ENCODE results near the gene NUP188.
"Not testable (repeated sequence)": the region's sequence is repeated elsewhere in the genome, so short reads cannot be mapped to it uniquely, and the experiment has no call there.

Gene NUP188

DNA sequence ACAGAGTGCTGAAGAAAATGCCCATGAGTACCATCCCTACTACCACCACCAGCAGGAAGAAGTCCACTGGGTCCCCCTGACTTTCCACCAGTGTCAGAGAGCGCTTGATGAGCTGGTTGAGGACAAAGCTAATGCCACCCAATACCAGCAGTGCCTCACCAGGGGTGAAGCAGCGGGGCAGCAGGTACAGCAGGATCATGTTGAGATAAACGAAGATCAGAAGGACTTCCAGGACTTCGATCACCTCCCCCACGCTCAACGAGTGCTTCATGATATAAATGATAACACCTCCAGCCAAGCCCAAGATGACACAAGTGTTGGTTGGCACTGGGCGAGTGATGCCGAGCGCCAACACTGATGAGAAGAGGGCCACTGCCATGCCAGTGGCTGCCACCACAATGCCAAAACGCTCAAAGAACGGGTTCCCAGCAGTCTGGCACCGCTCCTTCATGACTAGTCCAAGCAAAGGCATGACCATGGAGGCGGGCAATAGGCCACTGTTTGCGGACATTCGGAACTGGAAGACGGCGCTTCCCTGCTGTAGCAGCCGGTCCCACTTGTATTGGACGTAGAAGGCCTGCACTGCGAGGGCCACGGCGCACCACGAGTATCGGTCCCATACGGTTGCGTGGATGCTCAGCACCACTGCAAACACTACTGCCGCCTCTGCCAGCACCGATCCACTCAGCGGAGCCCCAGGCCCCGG is 775 bp upstream of the NUP188 start:
- FAIRE-seq = no peak

DNA sequence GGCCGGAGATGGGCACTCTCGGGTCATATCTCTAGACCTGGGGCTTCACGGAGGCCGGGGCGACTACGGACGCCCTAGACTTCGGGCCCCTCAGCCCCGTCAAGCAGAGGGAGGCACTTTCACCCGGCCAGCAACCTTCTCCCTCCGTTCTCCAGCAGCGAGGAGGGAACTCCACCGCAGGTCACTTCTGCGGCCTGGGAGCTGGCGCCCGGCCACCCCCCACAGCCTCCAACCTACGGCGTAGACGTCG is 297 bp upstream of the NUP188 start:
- FAIRE-seq = no peak

DNA sequence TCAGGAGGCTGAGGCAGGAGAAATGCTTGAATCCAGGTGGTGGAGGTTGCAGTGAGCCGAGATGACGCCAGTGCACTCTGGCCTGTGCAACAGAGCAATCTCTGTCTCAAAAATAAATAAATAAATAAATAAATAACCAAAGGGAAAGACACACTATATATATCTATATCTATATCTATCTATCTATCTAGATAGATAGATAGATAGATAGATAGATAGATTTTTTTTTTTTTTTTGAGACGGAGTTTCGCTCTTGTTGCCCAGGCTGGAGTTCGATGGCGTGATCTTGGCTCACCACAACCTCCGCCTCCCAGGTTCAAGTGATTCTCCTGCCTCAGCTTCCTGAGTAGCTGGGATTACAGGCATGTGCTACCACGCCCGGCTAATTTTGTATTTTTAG is 13.9 kb downstream of the NUP188 start:
- not testable (repeated sequence) for FAIRE-seq

DNA sequence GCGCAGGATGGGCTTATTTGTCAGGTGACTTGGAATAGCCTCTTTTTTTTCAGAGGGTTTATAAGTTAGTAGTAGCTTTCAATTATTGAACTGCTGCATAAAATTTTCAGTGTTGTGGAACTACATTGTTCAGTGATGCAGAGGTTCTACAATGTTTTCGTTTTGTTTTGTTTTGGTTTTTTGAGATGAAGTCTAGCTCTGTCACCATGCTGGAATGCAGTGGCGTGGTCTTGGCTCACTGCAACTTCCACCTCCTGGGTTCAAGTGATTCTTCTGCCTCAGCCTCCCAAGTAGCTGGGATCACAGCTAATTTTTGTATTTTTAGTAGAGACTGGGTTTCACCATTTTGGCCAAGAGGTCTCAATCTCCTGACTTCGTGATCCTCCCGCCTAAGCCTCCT is 22.0 kb downstream of the NUP188 start:
- FAIRE-seq = no peak

DNA sequence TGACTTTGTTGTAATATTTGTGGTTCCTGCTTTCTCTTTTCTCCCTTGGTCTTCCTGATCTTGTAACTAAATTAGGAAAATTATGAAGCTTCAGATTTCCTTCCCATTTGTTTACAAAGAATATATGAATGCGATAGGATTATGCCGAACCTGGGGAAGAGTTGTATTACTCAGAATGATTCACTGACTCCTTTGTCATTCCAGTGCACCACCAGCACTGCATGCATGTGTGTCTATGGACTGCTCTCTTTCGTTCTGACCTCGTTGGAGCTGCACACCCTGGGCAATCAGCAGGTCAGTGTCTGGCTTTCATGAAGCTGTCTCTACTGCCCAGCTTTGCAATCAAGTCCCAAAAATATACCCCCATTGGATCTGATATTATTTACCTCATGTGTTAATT is 25.5 kb downstream of the NUP188 start:
- no peak for FAIRE-seq

DNA sequence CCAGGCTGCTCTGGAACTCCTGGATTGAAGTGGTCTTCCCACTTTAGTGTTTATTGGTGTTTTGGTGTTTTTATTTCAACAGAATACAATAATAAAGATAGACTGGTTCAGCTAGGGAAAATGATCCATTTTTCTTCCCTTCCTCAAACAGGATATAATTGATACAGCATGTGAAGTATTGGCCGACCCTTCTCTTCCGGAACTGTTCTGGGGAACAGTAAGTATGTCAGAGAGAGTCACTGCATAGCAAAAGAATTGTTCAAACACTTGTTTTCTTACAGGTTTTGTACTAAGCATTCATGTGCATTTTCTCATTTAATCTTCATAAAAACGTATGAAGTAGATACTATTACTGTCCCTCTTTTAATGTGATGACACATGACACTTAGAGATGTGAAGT is 31.6 kb downstream of the NUP188 start:
- no peak for FAIRE-seq

DNA sequence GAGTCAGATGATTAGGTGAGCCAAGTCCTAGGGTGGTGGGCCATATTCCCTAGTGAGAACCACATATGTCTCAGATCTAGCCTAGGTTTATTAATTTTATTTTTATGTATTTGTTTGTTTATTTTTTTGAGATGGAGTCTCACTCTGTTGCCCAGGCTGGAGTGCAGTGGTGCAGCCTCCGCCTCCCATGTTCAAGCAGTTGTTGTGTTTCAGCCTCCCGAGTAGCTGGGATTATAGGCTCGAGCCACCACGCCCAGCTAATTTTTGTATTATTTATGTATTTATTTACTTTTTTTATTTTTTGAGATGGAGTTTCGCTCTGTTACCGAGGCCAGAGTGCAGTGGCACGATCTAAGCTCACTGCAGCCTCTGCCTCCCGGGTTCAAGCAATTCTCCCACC is 36.0 kb downstream of the NUP188 start:
- FAIRE-seq = no peak

DNA sequence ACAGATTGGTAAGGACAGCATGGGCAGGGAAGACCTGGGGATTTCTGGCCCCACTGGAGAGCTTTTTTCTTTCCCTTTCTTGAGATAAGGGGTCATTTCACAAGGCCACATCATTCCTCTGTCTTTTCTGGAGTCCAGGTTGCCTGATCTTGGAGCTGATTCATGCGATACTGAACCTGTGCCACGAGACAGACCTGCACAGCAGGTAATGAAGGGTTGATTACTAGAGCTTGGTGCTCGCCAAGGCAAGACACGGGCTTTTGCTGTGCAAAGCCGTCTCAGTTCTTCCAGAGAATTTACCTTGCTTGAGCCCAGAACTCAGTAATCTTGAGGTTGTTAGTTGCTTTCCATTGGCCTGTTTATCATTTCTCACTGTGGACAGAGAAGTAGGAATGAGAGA is 39.2 kb downstream of the NUP188 start:
- FAIRE-seq = no peak

DNA sequence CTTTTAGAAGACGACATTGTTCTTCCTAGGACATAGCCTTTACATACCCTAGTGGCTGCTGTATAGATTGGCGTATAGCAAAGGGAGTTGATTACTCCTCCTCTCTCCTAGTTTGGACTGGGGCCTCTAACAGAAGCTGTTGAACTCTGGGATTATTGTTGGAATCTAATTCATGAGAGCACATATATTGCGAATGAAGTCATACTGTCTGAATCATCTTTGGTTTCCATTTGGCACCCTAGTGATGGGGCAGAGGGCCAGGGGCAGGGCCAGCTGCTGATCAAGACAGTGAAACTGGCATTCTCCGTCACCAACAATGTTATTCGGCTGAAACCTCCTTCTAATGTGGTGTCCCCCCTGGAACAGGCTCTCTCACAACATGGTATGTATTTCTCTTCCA is 40.3 kb downstream of the NUP188 start:
- no peak for FAIRE-seq

DNA sequence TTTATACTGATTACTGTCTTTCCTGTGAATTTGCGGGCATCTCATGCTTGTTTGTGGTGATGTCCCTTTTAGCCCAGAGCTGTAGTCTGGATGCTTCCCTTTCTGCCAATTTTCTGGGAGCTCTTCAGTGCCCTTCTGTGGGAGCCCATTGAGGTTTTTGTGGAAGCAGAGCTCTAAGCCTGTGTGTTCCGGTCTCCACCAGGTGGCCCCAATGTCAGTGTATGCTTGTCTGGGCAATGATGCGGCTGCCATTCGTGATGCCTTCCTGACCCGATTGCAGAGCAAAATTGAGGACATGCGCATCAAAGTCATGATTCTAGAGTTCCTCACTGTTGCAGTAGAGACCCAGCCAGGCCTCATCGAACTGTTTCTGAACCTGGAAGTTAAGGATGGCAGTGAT is 45.5 kb downstream of the NUP188 start:
- no peak for FAIRE-seq

DNA sequence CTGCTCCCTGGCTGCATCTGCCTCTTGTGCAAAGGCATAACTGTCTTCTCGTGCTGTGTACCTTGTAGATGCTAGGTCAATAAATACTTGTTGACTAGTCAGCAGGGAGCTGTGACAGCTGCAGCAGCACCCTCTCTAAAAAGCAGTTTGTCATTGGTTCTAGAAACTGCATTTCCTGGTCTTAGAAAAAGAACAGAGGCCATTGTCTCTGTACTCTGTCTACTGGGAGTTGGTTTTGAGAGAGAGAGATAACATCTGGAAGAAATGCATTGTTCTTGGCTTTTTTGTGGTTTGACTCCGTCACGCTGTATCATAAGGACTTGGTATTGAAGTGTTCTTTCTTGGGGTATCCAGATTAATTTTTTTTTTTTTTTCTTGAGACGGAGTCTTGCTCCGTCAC is 48.3 kb downstream of the NUP188 start:
- FAIRE-seq = no peak

DNA sequence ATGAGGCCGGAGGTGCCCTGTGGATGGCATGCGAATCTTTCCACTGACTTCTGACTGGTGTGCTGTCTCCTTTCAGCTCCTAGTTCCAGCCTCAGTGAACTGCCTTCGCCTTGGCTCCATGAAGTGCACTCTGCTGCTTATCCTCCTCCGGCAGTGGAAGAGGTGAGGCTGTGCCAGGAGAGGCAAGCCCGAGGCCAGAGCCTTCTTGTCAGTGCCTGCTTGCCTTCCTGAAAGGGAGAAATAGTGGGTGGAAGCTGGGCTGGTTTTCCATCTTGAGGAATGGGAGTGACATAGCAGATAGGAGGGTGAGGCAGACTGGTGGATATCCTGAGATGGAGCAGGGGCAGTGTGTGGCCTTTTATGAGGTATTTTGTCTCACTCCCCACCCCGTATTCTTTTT is 51.0 kb downstream of the NUP188 start:
- FAIRE-seq = no peak

DNA sequence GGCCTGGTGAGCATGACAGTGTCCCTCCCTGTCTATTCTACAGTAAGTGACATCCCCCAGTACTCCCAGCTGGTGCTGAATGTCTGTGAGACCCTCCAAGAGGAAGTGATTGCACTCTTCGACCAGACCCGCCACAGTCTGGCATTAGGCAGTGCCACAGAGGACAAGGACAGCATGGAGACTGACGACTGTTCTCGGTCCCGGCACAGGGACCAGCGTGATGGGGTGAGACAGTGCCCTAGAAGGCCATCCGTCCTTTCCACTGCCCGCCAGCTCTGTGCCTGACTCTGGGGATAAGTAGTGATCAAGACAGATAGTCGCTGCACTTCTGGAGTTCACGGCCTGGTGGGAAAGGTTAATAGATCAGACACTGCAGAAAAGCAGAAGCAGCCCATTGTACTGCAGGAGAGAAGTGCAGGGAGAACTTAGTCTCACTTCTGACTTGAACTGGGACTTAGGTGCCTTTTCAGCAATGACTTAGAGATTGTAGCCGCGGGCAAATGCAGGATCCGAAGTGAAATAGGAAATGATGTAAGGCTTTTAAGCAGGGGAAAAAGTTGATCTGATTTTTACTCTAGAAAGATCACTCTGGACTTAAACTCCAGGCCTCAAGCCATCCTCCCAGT is 52.2 kb downstream of the NUP188 start:
- FAIRE-seq = no peak

DNA sequence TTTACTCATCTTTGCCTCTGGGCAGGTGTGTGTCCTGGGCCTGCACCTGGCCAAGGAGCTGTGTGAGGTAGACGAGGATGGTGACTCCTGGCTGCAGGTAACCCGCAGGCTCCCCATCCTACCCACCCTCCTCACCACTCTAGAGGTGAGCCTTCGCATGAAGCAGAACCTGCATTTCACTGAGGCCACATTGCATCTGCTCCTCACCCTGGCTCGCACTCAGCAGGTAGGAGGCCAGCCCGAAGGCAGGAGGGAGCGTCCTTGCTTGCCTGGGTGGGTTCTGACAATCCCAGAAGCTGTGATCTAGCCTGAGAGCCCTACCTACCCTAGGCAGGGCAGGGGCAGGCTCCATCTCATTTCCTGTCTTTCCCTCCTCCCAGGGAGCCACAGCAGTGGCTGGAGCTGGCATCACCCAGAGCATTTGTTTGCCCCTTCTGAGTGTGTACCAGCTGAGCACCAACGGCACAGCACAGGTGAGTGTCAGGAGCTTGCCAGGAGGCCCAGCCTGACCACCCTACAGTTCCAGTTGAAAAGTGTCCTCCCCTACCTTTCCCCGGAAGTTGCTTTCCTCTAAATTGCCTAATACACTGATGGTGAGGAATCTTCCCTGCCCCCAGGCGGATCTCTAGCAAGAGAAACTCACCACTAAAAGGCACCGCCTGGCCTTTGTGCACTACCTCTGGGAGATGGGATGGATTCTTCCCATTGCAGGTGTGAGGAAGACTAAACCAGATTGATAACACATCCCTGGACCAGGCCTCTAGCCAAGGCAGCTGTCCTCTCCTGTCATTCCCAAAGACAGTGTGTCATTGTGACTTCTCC is 54.2 kb downstream of the NUP188 start:
- no peak for FAIRE-seq

DNA sequence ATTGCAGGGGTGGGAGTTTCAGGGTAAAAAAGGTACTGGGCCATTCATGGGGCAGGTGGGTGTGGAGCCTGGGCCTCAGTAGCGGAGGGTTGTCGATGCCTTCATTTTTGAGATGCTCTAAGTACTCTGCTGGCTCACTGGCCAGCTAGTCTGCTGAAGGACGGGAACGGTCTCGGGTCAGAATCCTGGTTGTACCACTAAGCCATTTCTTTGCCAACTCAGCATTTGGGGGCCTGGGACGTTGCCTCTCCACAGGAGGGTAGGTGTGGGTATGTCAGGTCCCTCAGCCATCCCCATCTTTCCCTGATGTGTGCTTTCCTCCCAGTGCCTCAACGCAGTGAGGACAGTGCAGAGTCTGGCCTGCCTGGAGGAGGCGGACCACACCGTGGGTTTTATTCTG is 55.5 kb downstream of the NUP188 start:
- no peak for FAIRE-seq

DNA sequence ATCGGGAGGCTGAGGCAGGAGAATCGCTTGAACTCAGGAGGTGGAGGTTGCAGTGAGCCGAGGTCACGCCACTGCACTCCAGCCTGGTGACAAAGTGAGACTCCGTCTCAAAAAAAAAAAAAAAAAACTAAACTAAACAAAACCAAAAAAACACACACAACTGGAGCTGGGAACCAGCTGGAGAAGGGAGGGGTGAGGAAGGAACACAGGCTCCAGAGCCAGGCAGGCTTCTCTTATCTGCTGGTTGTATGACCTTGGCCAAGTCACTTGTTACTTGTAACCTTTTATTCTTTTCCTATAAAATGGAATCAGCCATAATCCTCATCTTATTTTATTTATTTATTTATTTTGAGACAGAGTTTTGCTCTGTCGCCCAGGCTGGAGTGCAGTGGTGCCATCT is 56.7 kb downstream of the NUP188 start:
- FAIRE-seq = not testable (repeated sequence)

DNA sequence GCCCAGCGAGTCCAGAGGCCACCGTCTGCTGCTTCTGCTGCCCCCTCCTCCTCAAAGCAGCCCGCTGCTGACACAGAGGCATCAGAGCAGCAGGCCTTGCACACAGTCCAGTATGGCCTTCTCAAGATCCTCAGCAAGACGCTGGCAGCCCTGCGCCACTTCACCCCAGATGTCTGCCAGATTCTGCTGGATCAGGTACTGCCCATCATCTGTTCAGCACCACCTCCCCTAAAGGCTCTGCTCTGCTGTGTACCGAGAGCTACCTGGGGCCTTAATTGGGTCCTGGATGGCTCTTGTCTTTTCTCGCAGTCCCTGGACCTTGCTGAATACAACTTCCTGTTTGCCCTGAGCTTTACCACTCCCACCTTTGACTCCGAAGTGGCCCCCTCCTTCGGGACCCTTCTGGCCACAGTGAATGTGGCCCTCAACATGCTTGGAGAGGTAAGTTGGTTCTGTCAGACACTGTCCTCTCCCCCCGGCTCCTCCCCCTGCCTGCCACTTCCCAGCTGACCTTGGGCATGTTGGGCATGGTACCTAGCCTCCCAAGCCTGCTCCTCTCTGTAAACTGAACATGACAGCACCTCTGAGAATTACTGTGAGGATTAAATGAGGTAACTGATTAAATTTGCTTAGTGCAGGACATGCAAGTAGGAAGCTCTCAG is 58.0 kb downstream of the NUP188 start:
- FAIRE-seq = no peak

DNA sequence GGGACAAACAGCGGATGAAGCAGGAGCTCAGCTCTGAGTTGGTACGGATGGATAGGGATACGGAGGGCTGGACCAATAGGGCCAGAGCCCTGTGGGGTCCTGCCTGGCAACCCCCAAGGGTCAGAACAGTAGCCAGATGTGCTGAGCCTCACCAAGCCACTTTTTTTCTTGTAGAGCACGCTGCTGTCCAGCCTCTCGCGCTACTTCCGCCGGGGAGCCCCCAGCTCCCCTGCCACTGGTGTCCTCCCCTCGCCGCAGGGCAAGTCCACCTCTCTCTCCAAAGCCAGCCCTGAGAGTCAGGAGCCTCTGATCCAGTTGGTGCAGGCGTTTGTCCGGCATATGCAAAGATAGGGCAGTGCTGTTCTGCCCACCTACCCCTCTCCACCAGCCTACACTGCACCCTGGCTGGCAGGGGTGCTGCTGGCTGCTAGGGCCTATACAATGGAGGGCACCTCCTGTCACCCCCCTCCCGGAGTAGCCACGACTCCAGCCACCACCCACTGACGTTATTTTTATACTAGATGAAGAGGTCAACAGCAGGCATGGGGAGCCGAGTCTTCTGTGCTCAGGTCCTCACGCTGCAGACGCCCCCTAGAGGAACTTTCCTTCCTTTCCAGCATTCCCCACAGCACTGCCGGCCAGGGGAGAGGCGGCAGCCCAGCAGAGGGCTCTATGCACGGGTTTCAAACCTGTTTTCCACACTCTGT is 59.0 kb downstream of the NUP188 start:
- FAIRE-seq = no peak

DNA sequence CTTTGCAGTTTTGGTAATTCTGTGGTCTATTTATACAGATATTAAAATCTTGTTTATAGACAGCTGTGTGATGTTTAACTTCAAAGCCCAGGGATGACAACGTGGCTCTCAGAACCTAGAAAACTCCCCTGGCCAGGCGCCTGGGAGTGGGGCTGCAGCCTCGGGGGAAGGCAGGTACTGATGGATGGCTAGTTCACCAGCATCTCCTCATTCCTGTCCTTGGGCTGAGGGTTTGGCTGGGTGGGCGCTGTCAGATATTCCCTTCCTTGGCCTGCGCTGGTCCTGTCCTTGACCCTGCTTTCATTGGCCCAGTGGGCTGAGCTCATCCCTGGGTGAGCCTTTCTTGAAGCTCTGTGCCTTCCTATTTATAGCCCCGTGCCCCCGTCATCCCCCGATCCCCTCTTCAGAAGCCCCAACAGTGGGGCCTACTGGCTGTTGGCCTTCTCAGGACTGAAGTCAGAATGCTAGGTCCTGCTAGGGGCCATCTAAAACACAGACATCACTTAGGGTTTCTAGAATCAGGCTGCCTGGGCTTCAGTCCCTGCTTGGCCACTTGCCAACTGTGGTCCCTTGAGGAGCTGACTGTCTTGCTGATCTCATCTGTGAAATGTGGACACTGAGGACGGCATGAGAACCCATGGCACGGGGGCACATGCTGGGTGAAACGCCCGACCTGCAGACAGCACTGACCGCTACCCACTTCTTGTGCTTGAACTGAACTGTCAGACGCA is 59.7 kb downstream of the NUP188 start:
- FAIRE-seq = no peak

DNA sequence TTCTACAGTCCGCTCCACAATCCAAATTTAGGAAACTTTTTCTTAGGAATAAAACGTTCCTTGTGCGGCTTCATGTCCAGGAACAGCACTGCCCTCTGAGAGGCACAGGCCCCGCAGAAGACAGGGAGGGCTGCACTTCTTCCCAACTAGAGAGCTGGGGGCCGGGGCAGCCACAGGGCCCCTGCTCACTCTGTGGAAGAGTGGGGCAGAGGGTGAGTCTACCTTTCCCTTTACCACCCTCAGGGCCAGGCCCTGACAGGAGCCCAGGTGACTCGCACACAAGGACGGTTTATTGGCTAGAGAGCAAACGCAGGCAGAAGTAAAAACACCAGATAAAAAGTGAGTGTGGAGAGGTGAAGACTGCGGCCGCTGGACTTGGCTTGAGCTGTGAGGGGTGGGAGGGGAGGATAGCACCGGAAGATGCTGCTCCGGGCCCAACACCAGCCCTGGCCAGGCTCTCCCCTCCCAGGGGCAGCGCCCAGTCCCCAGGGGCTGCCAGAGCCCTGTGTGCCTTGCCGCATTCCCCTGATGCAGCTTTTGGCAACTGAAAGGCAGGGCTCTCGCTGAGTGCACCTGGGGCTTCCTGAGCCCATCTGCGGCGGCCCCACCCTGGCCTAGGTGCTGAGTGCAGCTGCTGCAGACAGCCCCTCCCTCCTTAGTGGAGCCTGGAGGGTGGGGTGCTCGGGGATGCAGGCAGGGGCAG is 60.4 kb downstream of the NUP188 start:
- no peak for FAIRE-seq

DNA sequence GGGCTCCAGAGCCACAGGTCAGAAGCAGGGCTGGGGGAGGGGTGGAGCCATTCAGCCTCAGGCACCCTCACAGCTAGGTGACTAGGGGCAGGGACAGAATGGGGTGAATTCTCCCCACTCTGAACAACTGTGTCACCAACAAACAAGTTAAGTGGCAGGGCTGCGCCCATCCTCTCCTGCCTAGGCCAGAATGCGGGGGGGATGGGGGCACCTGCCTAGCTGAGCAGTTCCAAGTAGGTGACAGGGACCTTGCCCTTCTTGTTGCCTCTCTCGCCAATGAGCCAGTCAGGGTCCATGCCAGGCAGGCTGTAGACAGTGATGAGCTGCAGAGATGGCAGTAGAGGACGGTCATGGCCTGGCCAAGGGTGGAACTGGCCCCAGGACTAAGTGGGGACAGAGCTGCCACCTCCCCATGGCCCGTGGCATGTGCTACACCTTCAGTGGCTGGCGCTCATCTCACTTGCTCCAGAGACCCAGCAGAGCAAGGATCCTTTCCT is 61.0 kb downstream of the NUP188 start:
- FAIRE-seq = no peak

Measured in islet of Langerhans (tissue), 1 donor.